HL-60 (cell line): Measurements from ENCODE around the gene MFRP.
A peak's percentile ranks its signal among the peaks of the same experiment; 100 is the strongest.

Source experiments
- DNase-seq, 2 experiments: peaks; one replicate each; pipeline ENCODE4 v3.0.0-alpha.2; 2010 to 2020; ENCODE audit warnings: low read depth in 1 of 2, low spot score in 1 of 2
- H3K27ac ChIP-seq: fragments of 250-450 bp; sonication (Bioruptor Pico); replicated peaks from 2 replicates; pipeline ENCODE4 v1.5.1; 2020; ENCODE audit warnings: mild to moderate bottlenecking, moderate library complexity
- H3K27me3 ChIP-seq: fragments of 250-450 bp; sonication (Bioruptor Pico); 2 replicates; pipeline ENCODE4 v1.5.1; 2021; ENCODE audit warnings: mild to moderate bottlenecking, moderate library complexity; ENCODE audit not compliant: insufficient read depth, poor library complexity, severe bottlenecking
- H3K4me3 ChIP-seq: replicated peaks from 2 replicates; pipeline ENCODE4 v1.5.1; 2011; ENCODE audit warnings: mild to moderate bottlenecking, control low read depth, low read length; ENCODE audit not compliant: insufficient read depth
- GABPA ChIP-seq: IDR thresholded peaks from 2 replicates; pipeline ENCODE4 v1.6.1; 2012; ENCODE audit warnings: low read depth
- POLR2AphosphoS5 ChIP-seq: IDR thresholded peaks from 2 replicates; pipeline ENCODE4 v1.6.1; 2012; ENCODE audit warnings: low read depth
- SPI1 ChIP-seq: IDR thresholded peaks from 2 replicates; pipeline ENCODE4 v1.6.1; 2012; ENCODE audit warnings: low read depth, mild to moderate bottlenecking, borderline replicate concordance
- TF ChIP-seq, protein P1 (sequence below): IDR thresholded peaks from one replicate; pipeline ENCODE4 v1.5.1; 2011; ENCODE audit warnings: low read length, control low read depth, inconsistent platforms; ENCODE audit not compliant: insufficient read depth
- TF ChIP-seq, protein P2 (sequence below): IDR thresholded peaks from 2 replicates; pipeline ENCODE4 v1.6.1; 2012; ENCODE audit warnings: low read depth; ENCODE audit not compliant: insufficient replicate concordance

Gene MFRP

DNA sequence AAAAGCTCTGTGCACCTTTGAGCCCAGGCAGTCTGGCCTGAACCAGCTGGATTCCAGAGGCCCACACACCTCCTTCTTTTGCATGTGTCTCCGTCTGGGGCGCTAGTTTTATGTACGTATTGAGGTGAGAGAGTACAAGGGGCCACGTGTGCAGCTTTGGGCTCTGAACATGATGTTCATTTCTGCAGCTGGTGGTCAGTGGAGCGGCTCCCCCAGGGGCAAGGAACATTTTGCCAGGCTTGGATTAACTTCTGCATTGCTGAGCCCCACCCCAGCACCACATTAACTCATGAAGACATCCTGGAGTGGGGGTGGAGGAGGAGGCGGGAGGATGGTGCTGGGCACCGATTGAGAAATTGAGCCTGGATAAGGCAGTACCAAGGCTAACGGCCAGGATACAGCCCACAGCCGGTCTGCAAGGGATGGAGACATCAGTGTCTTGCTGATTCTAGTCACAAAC lies 21.2 kb upstream of the MFRP start:
- no peak overlapping the region for H3K4me3 ChIP-seq
- DNase-seq: peak in 1 of 2 experiments; percentile 87
- peak overlapping the region; percentile 59 for H3K27ac ChIP-seq
- H3K27me3 ChIP-seq: peaks cover 14% of the 10 kb centered on the region
- no peak for TF ChIP-seq POLR2AphosphoS5
- TF ChIP-seq, protein P1, sequence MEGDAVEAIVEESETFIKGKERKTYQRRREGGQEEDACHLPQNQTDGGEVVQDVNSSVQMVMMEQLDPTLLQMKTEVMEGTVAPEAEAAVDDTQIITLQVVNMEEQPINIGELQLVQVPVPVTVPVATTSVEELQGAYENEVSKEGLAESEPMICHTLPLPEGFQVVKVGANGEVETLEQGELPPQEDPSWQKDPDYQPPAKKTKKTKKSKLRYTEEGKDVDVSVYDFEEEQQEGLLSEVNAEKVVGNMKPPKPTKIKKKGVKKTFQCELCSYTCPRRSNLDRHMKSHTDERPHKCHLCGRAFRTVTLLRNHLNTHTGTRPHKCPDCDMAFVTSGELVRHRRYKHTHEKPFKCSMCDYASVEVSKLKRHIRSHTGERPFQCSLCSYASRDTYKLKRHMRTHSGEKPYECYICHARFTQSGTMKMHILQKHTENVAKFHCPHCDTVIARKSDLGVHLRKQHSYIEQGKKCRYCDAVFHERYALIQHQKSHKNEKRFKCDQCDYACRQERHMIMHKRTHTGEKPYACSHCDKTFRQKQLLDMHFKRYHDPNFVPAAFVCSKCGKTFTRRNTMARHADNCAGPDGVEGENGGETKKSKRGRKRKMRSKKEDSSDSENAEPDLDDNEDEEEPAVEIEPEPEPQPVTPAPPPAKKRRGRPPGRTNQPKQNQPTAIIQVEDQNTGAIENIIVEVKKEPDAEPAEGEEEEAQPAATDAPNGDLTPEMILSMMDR: no peak
- no peak for TF ChIP-seq SPI1
- no peak for TF ChIP-seq GABPA
- TF ChIP-seq, protein P2, sequence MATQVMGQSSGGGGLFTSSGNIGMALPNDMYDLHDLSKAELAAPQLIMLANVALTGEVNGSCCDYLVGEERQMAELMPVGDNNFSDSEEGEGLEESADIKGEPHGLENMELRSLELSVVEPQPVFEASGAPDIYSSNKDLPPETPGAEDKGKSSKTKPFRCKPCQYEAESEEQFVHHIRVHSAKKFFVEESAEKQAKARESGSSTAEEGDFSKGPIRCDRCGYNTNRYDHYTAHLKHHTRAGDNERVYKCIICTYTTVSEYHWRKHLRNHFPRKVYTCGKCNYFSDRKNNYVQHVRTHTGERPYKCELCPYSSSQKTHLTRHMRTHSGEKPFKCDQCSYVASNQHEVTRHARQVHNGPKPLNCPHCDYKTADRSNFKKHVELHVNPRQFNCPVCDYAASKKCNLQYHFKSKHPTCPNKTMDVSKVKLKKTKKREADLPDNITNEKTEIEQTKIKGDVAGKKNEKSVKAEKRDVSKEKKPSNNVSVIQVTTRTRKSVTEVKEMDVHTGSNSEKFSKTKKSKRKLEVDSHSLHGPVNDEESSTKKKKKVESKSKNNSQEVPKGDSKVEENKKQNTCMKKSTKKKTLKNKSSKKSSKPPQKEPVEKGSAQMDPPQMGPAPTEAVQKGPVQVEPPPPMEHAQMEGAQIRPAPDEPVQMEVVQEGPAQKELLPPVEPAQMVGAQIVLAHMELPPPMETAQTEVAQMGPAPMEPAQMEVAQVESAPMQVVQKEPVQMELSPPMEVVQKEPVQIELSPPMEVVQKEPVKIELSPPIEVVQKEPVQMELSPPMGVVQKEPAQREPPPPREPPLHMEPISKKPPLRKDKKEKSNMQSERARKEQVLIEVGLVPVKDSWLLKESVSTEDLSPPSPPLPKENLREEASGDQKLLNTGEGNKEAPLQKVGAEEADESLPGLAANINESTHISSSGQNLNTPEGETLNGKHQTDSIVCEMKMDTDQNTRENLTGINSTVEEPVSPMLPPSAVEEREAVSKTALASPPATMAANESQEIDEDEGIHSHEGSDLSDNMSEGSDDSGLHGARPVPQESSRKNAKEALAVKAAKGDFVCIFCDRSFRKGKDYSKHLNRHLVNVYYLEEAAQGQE: no peak

DNA sequence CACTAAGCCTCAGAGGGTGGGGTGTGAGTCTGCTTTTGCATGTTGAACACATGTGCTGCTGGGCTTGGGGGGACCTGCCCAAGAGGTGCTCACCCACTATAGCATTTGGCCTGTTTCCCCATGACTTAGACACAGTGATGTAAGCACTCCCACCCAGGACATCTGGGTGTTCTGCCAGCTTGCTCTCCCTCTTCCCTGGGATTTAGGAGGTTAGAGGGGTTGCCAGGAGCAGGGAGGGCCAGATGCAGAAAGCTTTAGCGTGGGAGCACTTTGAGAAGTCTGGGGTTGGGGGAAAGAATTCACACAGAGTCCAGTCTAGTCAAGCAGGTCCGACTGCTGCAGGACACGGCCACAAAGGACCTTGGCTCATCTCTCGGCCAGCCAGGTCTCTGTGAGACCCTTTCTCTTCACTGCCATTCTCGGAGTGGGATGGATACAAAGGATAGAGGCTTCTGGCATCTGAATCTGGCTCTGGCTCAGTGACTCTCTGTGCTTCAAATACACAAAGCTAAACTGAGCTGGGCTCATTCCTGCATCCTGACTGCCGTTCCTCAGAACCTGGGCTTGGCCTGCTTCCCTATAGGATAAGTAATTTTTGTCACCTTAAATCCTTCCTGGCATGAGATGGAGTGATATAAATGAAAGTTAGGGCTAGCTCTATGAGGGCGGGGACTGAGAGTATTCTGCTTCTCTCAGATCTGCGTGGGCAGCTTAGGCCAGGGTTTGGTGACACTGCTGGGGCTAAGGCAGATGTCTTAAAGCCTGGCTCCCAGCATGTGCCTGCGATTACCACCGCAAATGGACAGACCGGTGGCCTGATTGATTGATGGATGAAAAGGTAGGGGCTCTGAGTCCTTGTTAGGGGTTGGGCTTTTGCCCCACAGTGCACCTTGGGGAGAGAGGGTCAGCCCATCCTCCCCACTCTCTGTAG lies 20.4 kb upstream of the MFRP start:
- Histone ChIP-seq H3K27me3 (peaks cover 14% of the 10 kb centered on the region), H3K4me3 (no peak overlapping the region), H3K27ac (peak overlapping the region; percentile 39)
- TF ChIP-seq, protein P2: no peak
- TF ChIP-seq SPI1: no peak
- TF ChIP-seq GABPA: no peak
- no peak for TF ChIP-seq POLR2AphosphoS5
- TF ChIP-seq, protein P1: no peak
- DNase-seq: no peak

DNA sequence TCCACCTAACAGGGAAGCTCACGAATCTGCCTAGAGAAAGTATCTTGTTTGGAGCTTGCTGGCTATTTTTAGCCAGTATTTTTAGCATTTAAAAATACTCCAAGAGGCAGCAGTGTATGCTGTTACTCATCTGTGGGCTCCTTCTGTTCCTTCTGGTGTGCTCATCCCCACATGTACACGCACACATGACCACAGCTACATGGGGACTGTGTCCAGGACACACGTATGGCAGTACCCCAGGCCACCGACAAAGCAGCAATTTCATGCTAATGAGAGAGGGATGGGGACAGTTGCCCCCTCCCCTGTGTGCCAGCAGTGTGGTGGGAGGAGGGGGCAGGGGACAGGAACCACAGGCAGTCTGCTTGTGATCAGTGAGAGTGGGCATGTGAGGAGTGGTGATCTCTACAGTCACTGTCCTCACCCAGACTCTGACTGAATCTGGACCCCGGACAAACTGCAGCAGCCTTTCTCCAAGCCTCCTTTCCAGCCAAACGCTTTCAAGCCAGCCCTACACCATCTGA lies 18.6 kb upstream of the MFRP start:
- Histone ChIP-seq H3K4me3 (no peak overlapping the region), H3K27me3 (peaks cover 12% of the 10 kb centered on the region), H3K27ac (no peak overlapping the region)
- TF ChIP-seq SPI1: no peak
- TF ChIP-seq, protein P1: no peak
- TF ChIP-seq POLR2AphosphoS5: no peak
- TF ChIP-seq GABPA: no peak
- TF ChIP-seq, protein P2: no peak
- no peak for DNase-seq
